Measurements from ENCODE around the gene MROH7. TPM values are rescaled to one million over a fixed set of nuclear protein-coding genes. Genes with fewer than 3 reads are reported as not detected.

Gene MROH7
- polyA plus RNA-seq, 1 donor from 2014 or later, result not detected

DNA sequence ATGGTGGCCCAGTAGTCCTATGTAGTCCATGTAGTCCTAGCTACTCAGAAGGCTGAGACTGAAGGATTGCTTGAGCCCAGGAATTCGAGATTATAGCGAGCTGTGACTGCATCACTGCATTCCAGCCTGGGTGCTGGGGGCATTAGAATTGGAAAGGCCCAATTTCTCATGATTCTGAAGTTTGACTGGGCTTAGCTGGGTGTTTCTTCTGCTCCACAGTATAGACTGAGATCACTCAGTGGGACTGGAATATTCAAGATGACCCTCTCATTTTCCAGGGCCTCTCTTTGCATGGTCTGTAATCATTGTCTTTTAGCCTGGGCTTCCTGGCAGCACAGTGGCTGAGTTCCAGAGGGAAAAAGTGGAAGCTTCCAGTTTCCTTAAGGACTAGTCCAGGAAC, 26.2 kb downstream of the MROH7 start:
- Histone ChIP-seq H3K4me2 (ENCODE audit: low read length) (no peak overlapping the region), H2AFZ (ENCODE audit: low read depth, low read length) (no peak overlapping the region), H3K9me3 (ENCODE audit: low read length) (no peaks in the 10 kb centered on the region), H3K9ac (ENCODE audit: low read length) (no peak overlapping the region), H3K36me3 (ENCODE audit: insufficient read depth, low read length) (no peaks in the 10 kb centered on the region), H3K4me3 (ENCODE audit: low read length) (no peak overlapping the region), H3K79me2 (replicated peaks; ENCODE audit: insufficient read depth, low read length) (no peaks in the 10 kb centered on the region), H3F3A (ENCODE audit: insufficient read depth, low read length, poor library complexity, severe bottlenecking) (no peaks in the 10 kb centered on the region), H3K27me3 (ENCODE audit: insufficient read depth, low read depth, low read length) (no peaks in the 10 kb centered on the region), H3K27ac (ENCODE audit: low read length) (no peak overlapping the region), H3K9me2 (ENCODE audit: insufficient read depth, low read length) (no peaks in the 10 kb centered on the region), H4K20me1 (ENCODE audit: insufficient read depth) (no peaks in the 10 kb centered on the region)
- TF ChIP-seq POLR2AphosphoS5 (IDR thresholded peaks at IDR 0.05), result no peak
- TF ChIP-seq EZH2 (IDR thresholded peaks at IDR 0.05; ENCODE audit: borderline replicate concordance, insufficient read depth, low read length, poor library complexity, severe bottlenecking), result no peak
- TF ChIP-seq EP300 (conservative IDR thresholded peaks at IDR 0.05; ENCODE audit: poor library complexity, severe bottlenecking), result no peak
- TF ChIP-seq RAD21 (conservative IDR thresholded peaks at IDR 0.05), result no peak
- TF ChIP-seq TAF1 (IDR thresholded peaks at IDR 0.05; ENCODE audit: low read depth), result no peak
- TF ChIP-seq, protein P1, sequence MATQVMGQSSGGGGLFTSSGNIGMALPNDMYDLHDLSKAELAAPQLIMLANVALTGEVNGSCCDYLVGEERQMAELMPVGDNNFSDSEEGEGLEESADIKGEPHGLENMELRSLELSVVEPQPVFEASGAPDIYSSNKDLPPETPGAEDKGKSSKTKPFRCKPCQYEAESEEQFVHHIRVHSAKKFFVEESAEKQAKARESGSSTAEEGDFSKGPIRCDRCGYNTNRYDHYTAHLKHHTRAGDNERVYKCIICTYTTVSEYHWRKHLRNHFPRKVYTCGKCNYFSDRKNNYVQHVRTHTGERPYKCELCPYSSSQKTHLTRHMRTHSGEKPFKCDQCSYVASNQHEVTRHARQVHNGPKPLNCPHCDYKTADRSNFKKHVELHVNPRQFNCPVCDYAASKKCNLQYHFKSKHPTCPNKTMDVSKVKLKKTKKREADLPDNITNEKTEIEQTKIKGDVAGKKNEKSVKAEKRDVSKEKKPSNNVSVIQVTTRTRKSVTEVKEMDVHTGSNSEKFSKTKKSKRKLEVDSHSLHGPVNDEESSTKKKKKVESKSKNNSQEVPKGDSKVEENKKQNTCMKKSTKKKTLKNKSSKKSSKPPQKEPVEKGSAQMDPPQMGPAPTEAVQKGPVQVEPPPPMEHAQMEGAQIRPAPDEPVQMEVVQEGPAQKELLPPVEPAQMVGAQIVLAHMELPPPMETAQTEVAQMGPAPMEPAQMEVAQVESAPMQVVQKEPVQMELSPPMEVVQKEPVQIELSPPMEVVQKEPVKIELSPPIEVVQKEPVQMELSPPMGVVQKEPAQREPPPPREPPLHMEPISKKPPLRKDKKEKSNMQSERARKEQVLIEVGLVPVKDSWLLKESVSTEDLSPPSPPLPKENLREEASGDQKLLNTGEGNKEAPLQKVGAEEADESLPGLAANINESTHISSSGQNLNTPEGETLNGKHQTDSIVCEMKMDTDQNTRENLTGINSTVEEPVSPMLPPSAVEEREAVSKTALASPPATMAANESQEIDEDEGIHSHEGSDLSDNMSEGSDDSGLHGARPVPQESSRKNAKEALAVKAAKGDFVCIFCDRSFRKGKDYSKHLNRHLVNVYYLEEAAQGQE (IDR thresholded peaks at IDR 0.05; ENCODE audit: borderline replicate concordance), result no peak
- TF ChIP-seq MXI1 (conservative IDR thresholded peaks at IDR 0.05; ENCODE audit: poor library complexity, severe bottlenecking), result no peak

GRCh38 chr1:54668567-54668966, 27.0 kb downstream of the MROH7 start:
- no peak overlapping the region for H3K4me2 ChIP-seq (ENCODE audit: low read length)
- H3K9me2 ChIP-seq (ENCODE audit: insufficient read depth, low read length), result no peaks in the 10 kb centered on the region
- H4K20me1 ChIP-seq (ENCODE audit: insufficient read depth), result no peaks in the 10 kb centered on the region
- no peaks in the 10 kb centered on the region for H3K9me3 ChIP-seq (ENCODE audit: low read length)
- H3K27me3 ChIP-seq (ENCODE audit: insufficient read depth, low read depth, low read length), result no peaks in the 10 kb centered on the region
- TF ChIP-seq EP300 (conservative IDR thresholded peaks at IDR 0.05; ENCODE audit: poor library complexity, severe bottlenecking) (no peak), MXI1 (conservative IDR thresholded peaks at IDR 0.05; ENCODE audit: poor library complexity, severe bottlenecking) (no peak), TAF1 (IDR thresholded peaks at IDR 0.05; ENCODE audit: low read depth) (no peak), RAD21 (conservative IDR thresholded peaks at IDR 0.05) (no peak), SMC3 (conservative IDR thresholded peaks at IDR 0.05; ENCODE audit: poor library complexity) (no peak), EZH2 (IDR thresholded peaks at IDR 0.05; ENCODE audit: borderline replicate concordance, insufficient read depth, low read length, poor library complexity, severe bottlenecking) (no peak), POLR2AphosphoS5 (IDR thresholded peaks at IDR 0.05) (no peak)
- TF ChIP-seq, protein P2, sequence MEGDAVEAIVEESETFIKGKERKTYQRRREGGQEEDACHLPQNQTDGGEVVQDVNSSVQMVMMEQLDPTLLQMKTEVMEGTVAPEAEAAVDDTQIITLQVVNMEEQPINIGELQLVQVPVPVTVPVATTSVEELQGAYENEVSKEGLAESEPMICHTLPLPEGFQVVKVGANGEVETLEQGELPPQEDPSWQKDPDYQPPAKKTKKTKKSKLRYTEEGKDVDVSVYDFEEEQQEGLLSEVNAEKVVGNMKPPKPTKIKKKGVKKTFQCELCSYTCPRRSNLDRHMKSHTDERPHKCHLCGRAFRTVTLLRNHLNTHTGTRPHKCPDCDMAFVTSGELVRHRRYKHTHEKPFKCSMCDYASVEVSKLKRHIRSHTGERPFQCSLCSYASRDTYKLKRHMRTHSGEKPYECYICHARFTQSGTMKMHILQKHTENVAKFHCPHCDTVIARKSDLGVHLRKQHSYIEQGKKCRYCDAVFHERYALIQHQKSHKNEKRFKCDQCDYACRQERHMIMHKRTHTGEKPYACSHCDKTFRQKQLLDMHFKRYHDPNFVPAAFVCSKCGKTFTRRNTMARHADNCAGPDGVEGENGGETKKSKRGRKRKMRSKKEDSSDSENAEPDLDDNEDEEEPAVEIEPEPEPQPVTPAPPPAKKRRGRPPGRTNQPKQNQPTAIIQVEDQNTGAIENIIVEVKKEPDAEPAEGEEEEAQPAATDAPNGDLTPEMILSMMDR (IDR thresholded peaks at IDR 0.05; ENCODE audit: poor library complexity, severe bottlenecking), result no peak
- TF ChIP-seq, protein P1 (IDR thresholded peaks at IDR 0.05; ENCODE audit: borderline replicate concordance), result no peak
- H3K36me3 ChIP-seq (ENCODE audit: insufficient read depth, low read length), result no peaks in the 10 kb centered on the region
- H3K27ac ChIP-seq (ENCODE audit: low read length), result no peak overlapping the region
- no peak overlapping the region for H3K4me3 ChIP-seq (ENCODE audit: low read length)
- no peaks in the 10 kb centered on the region for H3F3A ChIP-seq (ENCODE audit: insufficient read depth, low read length, poor library complexity, severe bottlenecking)
- H3K9ac ChIP-seq (ENCODE audit: low read length), result no peak overlapping the region
- H3K79me2 ChIP-seq (replicated peaks; ENCODE audit: insufficient read depth, low read length), result no peaks in the 10 kb centered on the region
- no peak overlapping the region for H2AFZ ChIP-seq (ENCODE audit: low read depth, low read length)

Measured in neural cell (in vitro differentiated cells).